Stimulated activated naive CD4-positive, alpha-beta T cell (primary cell): ENCODE data around the gene EIF4G1.
A peak's percentile ranks its signal among the peaks of the same experiment; 100 is the strongest.

Source experiments
- DNase-seq, 6 experiments: peaks; one replicate each; lab custom pipeline; 2025; lab: John Stamatoyannopoulos, UW

Gene EIF4G1

DNA sequence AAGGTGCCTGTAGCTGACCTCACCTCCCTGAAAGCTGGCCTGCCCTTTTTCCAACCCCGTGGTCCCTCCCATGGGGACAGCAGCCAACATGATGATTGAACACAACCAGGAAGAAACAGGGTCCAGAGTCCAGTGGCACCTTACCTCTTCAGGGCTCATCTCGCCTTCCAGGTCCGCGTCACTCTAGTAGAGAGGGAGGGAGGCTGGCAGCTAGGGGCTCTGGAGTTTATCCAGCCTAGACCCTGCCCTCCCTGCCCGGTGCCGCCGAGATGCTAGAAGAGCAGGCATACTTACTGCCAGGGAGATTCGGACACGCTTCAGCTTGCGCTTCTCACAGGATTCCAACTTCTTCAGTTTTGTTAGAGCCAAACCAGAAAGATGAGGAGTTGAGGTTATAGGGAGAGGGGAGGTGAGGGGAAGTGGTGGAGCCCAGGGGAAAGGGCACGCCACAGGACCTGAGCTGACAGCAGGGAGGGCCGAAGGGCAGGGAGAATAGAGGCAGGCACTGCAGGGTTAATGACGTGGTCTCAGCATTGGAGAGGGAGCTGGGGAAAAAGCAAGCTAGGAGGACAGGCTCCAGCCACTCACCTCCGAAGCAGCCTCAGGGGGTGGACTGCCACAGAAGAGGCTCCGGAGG is 37.9 kb downstream of the EIF4G1 start:
- DNase-seq = no peak

DNA sequence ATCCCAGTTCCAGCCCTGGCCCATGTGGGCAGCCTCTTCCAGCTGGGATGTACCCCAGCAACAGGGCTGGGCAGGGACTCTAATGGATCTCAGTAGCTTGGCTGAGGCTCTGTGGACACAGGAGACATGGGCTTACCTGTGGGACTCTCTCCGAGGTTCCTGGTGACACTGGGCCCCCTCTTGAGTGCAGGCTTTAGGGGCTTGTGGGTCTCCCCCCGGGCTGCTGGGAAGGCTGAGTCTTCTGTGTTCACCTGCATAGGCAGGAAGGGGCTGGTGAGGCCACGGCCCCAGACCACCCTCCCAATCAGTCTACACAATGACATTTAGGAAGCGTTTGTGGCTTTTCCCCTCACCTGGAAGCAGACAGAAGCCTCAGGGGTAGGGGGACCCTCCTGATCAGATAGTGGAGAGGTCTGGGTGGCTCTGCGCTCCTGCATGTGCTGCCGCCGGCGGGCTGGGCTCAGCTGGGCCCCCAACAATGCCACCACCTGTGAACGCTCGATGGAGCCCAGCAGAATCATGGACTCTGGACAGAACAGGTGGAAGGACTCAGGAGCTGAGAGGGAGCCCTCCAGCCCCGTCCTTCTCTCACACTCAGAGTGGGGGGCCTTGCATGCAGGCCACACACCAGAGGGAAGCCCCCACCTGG is 38.6 kb downstream of the EIF4G1 start:
- no peak for DNase-seq

DNA sequence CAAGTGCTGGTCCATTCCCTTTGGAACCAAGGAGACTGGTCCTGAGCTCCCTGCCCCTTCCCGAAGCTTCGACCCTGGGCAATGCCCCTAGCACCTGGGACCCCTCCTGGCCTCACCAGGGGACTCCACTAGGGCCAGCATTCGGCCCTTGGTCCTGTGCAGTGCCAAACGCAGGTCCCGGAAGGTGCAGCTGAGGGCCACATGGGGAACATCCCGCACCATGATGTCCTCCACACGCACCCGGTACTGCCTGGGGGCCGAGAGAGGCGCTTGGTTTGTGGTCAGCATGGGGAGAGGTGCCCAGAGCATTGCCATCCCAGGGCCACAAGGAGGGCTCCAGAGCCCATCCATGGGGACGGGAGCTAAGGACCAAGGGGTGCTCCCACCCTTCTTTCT is 39.1 kb downstream of the EIF4G1 start:
- no peak for DNase-seq

DNA sequence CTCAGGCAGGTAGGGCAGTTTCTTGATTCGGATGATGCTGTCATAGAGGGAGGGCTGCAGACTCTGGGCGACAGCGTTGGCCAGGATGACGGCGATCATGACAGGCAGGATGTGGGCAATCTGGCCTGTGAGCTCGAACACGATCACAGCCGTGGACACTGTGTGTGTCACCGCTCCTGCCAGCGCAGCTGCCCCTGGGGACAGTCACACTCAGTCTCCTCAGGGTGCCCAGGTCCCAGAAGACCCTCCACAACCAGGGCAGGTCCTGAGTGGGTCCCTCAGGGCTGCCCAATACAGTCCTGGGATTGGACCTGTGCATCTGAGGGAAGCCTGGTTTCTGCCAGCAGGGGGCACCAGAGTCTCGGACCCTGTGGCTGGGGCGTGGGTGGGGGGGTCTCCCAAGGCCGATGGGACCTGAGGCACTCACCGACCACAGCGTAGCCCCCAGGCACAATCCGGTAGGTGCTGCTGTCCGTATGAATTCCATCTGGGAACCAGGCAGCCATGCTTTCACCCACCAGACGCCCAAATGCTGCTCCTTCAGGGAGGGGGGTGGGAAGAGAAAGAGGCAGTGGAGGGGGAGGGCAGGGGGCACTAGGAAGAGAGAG is 39.8 kb downstream of the EIF4G1 start:
- peak in 5 of 6 experiments; percentile 38 to 57 (median 54) for DNase-seq

DNA sequence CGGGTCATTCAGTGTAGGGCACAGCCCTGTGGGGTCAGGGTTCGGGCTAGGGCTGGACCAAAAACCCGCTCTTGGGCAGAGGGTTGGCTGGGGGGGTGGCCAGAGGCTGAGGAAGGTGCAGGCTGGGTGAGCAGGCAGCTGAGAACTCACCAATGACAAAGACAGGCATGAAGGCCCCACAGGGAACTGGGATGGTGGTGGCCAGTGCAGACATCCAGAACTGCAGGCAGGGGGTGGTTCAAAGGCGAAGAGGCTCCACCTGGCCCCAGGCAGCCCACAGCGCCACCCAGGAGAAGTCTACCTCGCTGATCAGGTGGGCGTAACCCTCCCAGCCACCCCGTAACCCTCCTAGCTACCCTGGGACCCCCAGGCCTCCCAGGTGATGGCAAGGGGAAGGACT is 40.3 kb downstream of the EIF4G1 start:
- DNase-seq = no peak

DNA sequence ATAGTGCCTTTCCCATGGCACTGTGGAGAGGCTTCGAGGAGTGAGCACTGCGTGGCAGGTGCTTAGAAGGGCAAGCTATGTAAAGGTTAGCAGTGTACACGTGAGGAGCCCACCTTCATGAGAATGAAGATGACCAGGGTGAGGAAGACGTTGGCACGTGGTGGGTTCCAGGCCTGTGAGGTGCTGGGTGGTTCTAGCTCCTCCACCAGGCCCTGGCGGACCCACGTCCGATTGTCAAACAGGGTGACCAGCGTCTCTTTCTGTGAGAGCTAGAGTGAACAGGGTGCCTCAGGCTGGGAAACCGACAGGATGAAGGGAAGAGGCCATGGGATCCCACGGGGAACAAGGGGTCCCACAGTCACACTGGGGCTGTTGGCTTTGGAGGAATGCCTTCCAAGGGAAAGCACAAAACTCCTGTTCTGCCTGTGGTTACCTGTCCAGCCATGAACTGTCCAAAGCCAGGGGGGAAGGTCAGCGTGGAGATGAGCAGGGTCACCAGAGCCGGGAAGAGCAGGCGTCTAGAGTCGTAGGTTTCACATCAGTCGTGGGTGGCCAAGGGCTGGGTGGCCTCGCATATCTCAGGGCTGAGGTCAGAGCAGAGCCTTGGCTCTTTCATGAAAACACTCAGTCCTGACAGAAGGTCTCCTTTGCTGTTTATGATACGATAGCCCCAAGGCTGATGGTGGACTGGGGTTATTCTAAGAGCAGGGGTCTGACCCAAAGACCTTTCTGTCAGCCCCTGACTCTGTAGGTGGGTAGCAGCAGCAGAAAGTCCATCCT is 41.0 kb downstream of the EIF4G1 start:
- DNase-seq = no peak

DNA sequence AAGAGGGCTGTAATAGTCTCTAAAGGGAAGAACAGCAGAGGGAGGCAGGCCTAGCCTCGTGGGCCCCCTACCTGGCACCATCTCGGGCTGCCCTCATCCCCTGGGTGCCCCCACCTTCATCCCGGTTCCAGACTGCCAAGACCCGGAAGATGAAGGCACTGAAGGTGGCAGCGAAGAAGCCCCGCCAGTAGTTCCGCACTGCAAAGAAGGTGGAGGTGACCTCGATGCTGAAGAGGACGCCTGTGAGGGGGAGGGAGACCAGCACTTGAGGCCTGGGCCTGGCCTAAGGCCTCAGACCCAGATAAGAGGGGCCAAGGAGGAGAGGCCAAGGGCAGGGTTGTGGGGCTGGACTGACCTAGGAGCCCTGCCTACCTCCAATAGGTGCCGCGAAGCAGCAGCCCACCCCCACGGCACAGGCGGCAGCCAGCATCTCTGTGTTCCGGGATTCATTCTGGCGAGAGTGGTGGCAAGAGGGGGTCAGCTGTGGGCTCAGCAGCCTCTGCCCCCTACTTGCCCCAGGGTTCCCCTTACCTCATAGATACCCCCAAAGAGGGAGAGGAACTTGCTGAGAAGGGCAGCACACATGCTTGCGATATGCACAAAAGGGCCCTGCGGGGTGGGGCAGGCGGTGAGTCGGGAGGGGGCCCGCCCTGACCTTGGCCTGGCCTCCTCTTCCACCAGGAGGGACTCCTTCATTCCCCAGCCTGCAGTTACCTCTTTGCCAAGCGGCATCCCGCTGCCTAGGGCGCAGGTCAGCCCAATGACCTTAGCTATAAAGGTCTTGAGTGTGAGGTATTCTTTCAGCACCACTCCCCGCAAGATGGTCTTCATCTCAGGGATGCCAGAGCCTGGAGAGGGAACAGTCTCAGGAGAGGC is 43.1 kb downstream of the EIF4G1 start:
- no peak for DNase-seq

DNA sequence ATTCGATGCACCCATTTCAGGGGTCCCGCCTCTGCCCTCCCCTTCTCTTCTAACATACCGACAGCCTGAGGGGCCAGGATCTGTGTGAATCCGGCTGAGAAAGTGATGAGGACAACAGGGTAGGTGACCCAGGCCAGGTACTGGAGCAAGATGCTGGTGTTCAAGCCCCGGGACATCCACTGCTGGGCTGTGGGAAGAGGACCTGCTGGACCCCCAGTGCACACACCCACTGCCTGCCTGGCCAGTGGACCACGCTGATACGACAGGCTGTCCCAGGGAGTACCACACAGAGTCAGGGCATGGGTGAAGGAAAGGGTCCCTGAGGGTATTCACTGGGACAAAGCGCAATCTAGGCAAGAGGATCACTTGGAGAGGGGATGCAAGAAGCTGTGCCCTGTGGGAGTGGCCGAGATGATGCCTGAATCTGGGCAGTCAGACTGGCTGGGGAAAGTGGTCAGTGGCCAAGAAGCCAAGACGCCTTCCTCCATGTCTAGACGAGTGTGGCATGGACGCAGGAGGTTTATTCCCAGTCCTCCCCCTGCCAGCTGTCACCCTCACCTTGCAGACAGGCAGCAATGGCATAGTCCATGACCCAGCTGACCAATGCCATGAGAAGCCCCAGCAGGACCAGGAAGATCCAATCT is 43.8 kb downstream of the EIF4G1 start:
- DNase-seq = no peak

DNA sequence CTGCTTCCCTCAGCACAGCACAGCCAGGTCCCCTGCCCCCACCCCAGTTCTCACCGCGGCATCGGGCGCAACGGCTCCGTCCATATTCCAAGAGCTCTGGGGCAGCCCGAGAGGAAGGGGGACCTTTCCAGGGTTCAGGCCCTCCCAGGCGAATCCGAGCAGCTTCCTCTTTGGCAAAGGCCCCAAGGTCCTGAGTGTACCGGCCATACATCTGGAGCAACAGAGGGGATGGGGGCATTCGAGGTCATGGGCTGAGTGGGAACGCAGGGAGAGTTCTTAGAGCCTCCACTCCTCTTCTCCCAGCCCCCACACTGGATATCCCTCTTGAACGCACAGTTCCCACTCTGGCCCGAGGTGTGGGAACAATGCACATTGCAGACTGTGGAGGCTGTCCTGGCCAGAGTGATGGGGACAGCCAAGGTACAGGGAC is 44.5 kb downstream of the EIF4G1 start:
- DNase-seq = no peak

DNA sequence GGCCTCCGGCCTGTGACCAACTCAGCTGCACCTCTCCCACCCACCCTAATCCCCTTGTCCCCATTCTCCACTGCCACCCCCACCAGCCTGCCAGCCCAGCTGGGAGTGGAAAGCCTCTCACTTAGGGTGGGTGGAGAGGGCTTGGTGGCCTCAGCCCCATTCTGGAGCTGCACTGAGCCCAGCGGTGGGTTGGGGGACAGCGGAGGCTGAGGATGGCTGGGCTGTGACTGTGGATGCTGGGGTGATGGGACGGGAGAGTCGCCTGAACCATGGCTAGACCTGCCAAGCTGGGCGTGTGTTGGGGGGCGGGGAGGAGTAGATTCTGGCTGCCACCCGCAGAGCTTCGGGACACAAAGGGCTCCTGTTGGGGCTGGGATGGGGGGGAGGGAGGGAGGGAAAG is 45.2 kb downstream of the EIF4G1 start:
- DNase-seq = no peak

DNA sequence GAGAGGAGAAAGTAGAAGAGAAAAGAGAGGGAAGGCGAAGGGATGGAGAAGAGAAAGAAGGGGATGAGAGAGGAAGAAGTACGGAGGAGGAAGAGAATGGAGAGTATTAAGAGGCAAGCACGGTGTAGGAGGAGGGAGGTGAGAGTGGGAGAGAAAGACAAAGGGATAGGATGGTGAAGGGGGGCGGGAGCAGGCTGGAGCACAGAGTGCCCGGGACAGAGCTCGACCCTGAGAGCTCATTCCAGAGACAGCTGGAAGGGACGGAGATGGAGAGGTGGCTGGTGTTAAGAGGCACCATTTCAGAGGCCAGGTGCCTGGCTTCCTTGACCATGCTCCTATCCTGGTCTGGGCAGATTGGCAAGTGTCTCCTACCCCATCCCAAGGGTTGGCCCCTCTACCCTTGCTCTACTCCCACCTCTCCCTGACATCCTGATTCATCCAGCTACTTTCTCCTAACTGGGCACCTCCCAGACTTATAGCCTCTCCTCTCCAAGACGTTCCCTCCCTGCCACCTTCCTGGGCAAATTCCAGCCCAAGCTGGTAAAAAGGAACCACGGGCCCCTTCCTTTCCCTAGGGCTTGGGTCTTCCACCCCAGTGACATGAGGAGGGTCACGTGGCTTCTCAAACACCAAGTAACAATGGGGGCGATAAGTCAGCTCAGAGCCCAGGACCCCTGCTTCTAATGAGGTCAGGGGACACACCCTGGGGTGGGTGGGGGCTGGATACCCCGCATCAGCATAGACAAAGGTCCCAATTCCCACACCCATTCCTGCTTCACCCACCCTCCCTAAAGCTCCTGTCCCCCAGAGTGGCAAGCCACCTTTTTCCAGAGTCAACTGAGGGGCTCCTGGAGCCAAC is 45.9 kb downstream of the EIF4G1 start:
- DNase-seq = no peak

DNA sequence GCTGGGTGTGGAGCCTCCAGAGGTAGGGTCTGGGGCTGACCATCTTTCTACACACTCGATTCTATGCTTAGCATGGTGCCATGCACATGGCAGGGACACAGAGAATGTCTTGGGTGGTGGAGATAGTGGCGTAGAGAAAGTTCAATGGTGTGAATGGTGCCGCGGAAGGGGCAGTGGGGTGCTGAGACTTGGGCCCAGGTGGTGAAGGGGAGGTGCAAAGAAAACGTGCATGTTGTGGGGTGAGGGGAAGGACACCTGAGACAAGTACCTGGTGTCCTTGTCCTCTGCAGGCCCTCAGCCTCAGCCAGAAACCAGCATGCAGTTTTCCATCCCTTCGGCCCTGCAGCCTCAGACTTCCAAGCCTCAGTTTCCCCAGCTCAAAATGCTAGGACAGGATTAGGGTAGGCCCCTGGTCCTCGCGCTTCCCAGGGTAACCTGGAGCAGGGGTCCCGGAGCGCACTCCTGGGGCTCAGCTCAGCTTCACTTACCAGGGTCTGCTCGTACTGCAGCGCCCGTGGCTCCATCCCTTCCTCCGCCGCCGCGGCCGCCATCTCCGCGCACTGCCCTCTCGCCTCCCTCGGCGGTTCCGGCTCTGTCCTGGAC is 46.6 kb downstream of the EIF4G1 start:
- peak in 1 of 6 experiments; percentile 29 for DNase-seq

DNA sequence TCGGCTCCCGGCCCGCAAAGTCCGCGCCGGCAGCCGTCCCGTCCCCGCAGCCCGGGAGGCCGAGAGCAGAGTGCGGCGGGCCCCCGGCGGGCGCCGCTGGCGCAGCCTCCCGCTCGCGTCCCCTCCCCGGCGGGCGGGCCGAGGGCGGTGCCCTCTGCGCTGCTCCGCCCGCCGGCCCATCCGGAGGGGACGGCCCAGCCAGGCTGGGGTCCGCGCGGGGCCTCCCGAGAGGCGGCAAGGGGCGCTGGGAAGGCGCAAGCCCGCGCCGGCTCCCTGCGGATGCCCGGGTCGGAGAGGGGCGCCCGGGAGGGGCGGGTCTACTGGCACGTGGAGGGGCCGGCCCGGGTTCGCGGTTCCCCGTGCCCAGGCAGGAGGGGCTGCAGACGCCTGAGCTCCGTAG is 47.1 kb downstream of the EIF4G1 start, which contains the start of the genes CLCN2 and POLR2H:
Gene CLCN2 (minus strand): TSS at position 74 of the 400 bp plus-strand sequence. CDS start 126 bp downstream, outside the sequence.
Gene POLR2H (plus strand): TSS at position 179 of the 400 bp plus-strand sequence. CDS start 1,783 bp downstream, outside the sequence.
- DNase-seq = peak in 5 of 6 experiments; percentile 22 to 64 (median 39)

DNA sequence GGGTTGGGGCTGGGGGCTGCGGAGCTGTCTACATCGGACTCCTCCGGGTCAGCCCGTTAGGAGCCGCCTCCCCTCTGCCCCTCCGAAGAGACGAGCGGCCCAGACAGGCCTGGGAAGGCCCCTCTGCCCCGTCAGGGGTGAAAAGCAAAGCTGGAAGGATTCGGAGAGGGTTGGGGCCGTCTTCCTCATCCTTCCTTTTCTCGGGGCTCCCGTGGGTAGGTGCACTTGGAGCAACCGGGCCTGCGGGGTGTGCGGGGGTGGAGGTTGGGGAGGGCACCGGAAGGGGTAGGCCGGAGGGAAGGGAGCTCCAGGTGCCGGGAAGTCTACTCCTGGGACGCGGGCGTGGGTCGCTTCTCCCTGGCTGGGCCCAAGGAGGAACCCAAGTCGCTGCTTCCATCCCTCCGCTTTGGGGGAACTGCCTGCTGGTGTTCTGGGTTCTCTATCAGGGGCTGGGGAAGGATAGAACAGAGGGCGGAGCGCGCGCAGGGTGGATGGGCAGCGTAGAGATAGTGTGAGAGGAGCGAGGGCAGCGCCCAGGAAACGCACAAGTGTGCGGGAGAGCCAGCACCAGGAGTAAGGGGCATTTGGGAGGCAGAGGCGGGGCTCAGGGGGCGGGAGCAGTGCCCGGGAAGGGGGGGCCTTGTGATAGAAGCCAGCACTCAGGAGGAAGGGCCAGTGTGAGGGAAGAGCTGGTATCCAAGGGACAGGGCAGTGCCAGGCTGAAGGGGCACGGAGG is 47.7 kb downstream of the EIF4G1 start:
- peak in 5 of 6 experiments; percentile 35 to 53 (median 47) for DNase-seq

DNA sequence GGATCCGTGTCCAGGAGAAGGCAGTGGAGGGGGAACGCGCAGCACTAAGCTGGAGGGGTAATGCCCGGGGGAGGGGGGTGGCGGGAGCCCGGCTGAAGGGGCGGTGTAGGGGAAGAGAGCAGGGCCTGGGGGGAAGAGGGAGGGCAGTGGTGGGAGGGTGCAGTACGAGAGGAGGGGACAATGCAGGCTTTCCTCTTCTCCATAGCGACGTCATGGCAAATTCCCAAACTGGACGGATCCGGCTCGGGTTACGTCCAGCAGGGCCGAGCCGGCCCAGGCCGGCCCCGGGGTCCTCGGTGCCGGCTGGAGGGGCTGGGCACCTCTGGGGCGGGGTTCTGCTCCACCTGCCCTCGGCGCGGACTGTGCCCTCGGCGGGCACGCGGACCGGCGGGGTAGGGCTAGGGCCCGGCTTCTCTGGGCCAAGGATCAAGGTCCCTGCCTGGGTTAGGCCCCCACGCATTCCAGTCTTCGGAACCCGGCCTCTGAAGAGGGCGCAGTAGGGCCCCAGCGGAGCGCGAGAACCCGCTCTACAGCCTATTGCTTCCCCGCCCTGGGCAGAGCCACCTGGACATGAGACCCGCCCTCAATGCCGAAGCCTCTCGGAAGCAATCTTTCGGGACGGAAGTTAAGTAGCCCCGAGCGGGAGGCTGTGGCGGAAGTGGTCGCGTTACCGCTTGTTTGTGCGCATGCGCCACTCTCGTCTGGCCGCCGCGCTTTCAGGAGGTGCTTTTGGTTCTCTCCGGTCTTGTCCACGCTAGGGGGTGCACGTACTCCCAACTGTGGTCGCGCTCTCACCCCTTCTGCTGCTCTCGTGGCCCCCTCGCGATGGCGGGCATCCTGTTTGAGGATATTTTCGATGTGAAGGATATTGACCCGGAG is 48.5 kb downstream of the EIF4G1 start:
- DNase-seq = peak; percentile 82 to 92 (median 86)

DNA sequence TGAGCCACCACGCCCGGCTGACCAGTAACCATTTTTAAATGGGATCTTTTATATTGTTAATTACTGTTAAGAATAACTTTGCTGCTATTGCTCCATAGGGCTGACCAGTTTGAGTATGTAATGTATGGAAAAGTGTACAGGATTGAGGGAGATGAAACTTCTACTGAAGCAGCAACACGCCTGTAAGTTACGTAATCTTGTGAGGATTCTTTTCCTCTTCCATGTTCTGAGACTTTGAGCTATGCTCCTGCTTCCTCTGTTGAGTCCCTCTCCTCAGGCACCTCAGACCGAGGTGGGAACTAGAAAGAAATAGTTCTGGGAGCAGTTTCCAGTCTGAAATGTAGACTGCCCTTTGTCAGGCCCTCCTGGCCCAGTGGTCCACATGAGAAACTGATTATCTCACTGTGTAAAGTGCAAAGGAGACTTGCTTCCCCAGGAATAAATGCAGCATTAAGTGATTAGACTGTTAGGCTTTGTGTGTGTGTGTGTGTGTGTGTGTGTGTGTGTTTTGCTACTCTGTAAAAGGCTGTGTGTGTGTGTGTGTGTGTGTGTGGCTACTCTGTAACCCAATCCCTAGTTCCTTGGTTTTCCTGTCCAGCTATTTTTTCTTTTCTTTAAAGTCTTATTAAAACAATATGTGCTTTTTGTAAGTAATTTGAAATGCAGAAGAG is 52.3 kb downstream of the EIF4G1 start:
- no peak for DNase-seq

DNA sequence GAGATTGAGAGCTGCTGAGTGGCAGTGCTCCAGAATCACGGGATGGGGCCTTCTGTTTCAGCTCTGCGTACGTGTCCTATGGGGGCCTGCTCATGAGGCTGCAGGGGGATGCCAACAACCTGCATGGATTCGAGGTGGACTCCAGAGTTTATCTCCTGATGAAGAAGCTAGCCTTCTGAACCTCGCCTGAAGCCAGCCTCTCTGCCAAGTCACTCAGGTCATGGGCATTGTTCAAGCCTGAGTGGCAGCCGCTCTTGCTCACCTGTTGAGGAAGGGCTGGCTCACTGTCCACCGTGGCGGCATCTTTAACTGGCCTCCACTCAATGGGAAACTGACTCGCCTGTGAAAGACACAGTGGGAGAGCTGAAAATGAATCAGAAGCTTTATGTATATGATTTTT is 53.7 kb downstream of the EIF4G1 start:
- DNase-seq = no peak
